Karpas-422 (cell line): Measurements from ENCODE around the gene TAAR9. TPM values are rescaled to one million over a fixed set of nuclear protein-coding genes. Genes with fewer than 3 reads are reported as not detected.
"Not testable (repeated sequence)": the region's sequence is repeated elsewhere in the genome, so short reads cannot be mapped to it uniquely, and the experiment has no call there.

ENCODE experiments used
- DNase-seq: peaks from one replicate; pipeline ENCODE4 v3.0.0-alpha.2; 2015
- H2AFZ ChIP-seq: fragments of 200-600 bp; sonication (generic); 2 replicates; pipeline ENCODE4 v1.6.1; 2014; ENCODE audit warnings: antibody characterized with exemption, low read length, mixed read lengths
- H3K27ac ChIP-seq: fragments of 200-600 bp; sonication (generic); 2 replicates; pipeline ENCODE4 v1.5.1; 2014; ENCODE audit warnings: mild to moderate bottlenecking, low read length, moderate library complexity
- H3K27me3 ChIP-seq: fragments of 200-600 bp; sonication (generic); 2 replicates; pipeline ENCODE4 v1.6.1; 2014; ENCODE audit warnings: low read length, mixed read lengths
- H3K36me3 ChIP-seq: fragments of 200-600 bp; sonication (generic); 2 replicates; pipeline ENCODE4 v1.6.1; 2014; ENCODE audit warnings: low read length, mixed read lengths; ENCODE audit not compliant: insufficient read depth
- H3K4me1 ChIP-seq: fragments of 200-600 bp; sonication (generic); 2 replicates; pipeline ENCODE4 v1.6.1; 2014; ENCODE audit warnings: mild to moderate bottlenecking, low read length, mixed read lengths
- H3K4me2 ChIP-seq: fragments of 200-600 bp; sonication (generic); 2 replicates; pipeline ENCODE4 v1.6.1; 2014; ENCODE audit warnings: low read length, low read depth, mild to moderate bottlenecking; ENCODE audit not compliant: poor library complexity, severe bottlenecking
- H3K4me3 ChIP-seq: fragments of 200-600 bp; sonication (generic); 2 replicates; pipeline ENCODE4 v1.5.1; 2014; ENCODE audit warnings: mild to moderate bottlenecking, antibody characterized with exemption, low read length, mixed read lengths
- H3K79me2 ChIP-seq: fragments of 200-600 bp; sonication (generic); 2 replicates; pipeline ENCODE4 v1.6.1; 2014; ENCODE audit warnings: mild to moderate bottlenecking, low read length, mixed read lengths
- H3K9ac ChIP-seq: fragments of 200-600 bp; sonication (generic); 2 replicates; pipeline ENCODE4 v1.6.0; 2014; ENCODE audit warnings: low read length
- H3K9me2 ChIP-seq: fragments of 200-600 bp; sonication (generic), shearing (Covaris generic); replicated peaks from 2 replicates; pipeline ENCODE4 v1.6.0; 2014; ENCODE audit warnings: mild to moderate bottlenecking, low read length, moderate library complexity; ENCODE audit not compliant: insufficient read depth
- H3K9me3 ChIP-seq: fragments of 300-700, 200-600 bp; sonication (generic); 2 replicates; pipeline ENCODE4 v1.6.1; 2014; ENCODE audit warnings: low read length, mixed read lengths
- H4K20me1 ChIP-seq: fragments of 200-600 bp; sonication (generic); 2 replicates; pipeline ENCODE4 v1.6.1; 2014; ENCODE audit warnings: mild to moderate bottlenecking, antibody characterized with exemption, low read length, low read depth; ENCODE audit not compliant: insufficient read depth
- total RNA-seq: library from RNA; depleted of rRNA; stranded (reverse); fragments of >200 nt; shearing (Covaris generic); gene quantifications from 2 replicates; pipeline ENCODE4 v1.2.3, GENCODE V29; 2014; ENCODE audit warnings: low replicate concordance

TAAR9 gene
- total RNA-seq, 1 experiment from 2014 or later = not detected

DNA sequence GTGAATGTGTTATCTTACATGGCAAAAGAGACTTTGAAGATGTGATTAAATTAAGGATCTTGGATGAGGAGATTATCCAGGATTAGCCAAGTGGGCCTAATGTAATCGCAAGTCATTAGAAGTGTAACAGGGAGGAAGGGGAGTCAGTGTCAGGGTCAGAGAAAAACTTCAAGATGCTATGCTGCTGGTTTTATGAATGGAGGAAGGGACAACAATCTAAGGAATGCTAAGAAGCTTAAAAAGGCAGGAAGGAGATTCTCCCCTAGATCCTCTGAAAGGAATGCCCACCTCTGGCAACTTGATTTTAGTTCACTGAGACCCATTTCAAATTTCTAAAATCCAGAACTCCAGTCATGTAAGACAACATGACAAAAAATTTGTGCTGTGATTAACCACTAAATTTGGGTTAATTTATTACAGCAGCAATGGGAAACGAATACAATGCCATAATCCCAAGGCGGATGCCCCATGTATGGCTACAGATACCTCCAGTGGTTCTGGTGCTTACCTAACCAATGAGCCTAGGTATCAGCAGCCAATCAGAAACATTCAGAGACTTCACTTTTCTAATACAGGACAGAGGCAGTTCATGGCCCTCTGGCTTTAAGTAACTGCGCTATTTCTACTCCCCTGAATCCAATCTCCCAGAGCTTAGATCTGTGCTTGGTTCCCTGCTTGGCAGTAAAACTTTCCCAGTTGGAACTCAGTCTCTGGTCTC lies 10.8 kb downstream of the TAAR9 start:
- H2AFZ ChIP-seq = no peak overlapping the region
- no peaks in the 10 kb centered on the region for H3K4me1 ChIP-seq
- no peaks in the 10 kb centered on the region for H3K27me3 ChIP-seq
- no peaks in the 10 kb centered on the region for H3K9me3 ChIP-seq
- DNase-seq = no peak
- no peak overlapping the region for H3K4me2 ChIP-seq
- H3K79me2 ChIP-seq = no peaks in the 10 kb centered on the region
- H3K9ac ChIP-seq = no peak overlapping the region
- no peaks in the 10 kb centered on the region for H3K9me2 ChIP-seq
- H3K4me3 ChIP-seq = no peak overlapping the region
- H3K36me3 ChIP-seq = no peaks in the 10 kb centered on the region
- no peak overlapping the region for H3K27ac ChIP-seq
- H4K20me1 ChIP-seq = no peaks in the 10 kb centered on the region

DNA sequence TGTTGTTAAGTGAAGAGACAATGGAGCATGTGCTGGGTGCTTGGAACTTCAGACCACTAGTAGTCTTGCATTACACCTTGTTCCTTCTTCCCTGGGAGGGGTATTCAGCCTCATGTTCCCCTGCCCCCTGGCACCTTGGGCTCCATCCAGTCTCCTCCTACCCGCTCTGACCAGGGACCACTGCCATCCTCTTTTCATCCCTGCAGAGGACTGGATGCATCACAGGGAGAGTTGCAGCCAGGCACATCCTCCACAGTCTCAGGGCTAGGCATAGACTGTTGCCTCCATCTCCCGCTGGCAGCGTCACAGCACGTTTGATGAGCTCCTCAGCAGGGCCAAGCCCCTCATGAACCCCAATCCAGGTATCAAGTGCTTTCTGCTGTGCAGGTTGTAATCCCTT lies 13.1 kb downstream of the TAAR9 start:
- no peak overlapping the region for H3K9ac ChIP-seq

DNA sequence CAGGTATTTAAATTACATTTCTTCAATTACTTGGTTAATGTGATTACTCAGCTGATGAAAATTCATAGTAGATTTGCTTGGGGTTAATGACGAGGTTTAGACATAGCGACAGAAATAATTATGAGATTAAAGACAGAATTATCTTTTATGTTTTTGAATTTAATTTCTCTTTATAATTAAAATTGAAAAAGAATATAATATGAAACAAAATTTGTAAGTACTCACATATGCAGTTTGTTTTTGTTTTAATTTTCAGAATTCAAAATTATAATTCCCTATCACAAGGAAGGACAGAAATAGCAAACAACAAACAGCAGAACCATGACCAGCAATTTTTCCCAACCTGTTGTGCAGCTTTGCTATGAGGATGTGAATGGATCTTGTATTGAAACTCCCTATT lies 14.3 kb downstream of the TAAR9 start, which contains the start of gene TAAR8:
Gene TAAR8 (plus strand): TSS at position 301 of the 400 bp plus-strand sequence. CDS start 21 bp downstream, at position 322.
- Histone ChIP-seq H3K79me2 (no peaks in the 10 kb centered on the region), H3K9ac (no peak within 1 kb of the TSS)

More for the DNA sequence above, 13.1 kb downstream of the TAAR9 start:
- no peak overlapping the region for H3K4me3 ChIP-seq
- no peak overlapping the region for H2AFZ ChIP-seq
- H3K79me2 ChIP-seq = no peaks in the 10 kb centered on the region
- no peak for DNase-seq
- no peak overlapping the region for H3K4me2 ChIP-seq
- no peaks in the 10 kb centered on the region for H3K9me2 ChIP-seq
- H3K4me1 ChIP-seq = no peaks in the 10 kb centered on the region
- no peaks in the 10 kb centered on the region for H4K20me1 ChIP-seq
- H3K36me3 ChIP-seq = no peaks in the 10 kb centered on the region
- H3K27ac ChIP-seq = no peak overlapping the region
- H3K27me3 ChIP-seq = no peaks in the 10 kb centered on the region
- no peaks in the 10 kb centered on the region for H3K9me3 ChIP-seq

DNA sequence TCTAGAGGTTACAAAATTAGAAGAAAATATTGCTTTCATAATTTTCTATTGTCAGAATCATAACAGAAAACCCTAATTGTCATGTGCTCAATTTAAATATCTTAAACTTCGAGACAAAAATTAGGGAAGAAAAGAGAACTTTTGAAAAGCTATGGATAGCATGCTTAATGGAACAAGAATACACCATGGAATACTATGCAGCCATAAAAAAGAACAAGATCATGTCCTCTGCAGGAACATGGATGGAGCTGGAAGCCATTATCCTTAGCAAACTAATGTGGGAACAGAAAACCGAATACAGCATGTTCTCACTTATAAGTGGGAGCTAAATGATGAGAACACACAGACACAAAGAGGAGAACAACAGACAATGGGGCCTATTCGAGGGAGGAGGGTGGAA lies 22.0 kb downstream of the TAAR9 start:
- not testable (repeated sequence) for H3K27ac ChIP-seq, H4K20me1 ChIP-seq, H2AFZ ChIP-seq, H3K9ac ChIP-seq, H3K9me3 ChIP-seq, H3K79me2 ChIP-seq, H3K4me3 ChIP-seq, H3K4me2 ChIP-seq, H3K27me3 ChIP-seq, DNase-seq, H3K36me3 ChIP-seq, H3K9me2 ChIP-seq, H3K4me1 ChIP-seq

More for the DNA sequence above, 14.3 kb downstream of the TAAR9 start, which contains the start of gene TAAR8:
- Histone ChIP-seq H4K20me1 (no peaks in the 10 kb centered on the region), H3K27ac (no peak within 1 kb of the TSS), H2AFZ (no peak within 1 kb of the TSS), H3K4me1 (no peaks in the 10 kb centered on the region), H3K9me2 (no peaks in the 10 kb centered on the region), H3K9me3 (no peaks in the 10 kb centered on the region), H3K36me3 (no peaks in the 10 kb centered on the region), H3K27me3 (no peaks in the 10 kb centered on the region), H3K4me2 (no peak within 1 kb of the TSS), H3K4me3 (no peak within 1 kb of the TSS)
- no peak for DNase-seq

DNA sequence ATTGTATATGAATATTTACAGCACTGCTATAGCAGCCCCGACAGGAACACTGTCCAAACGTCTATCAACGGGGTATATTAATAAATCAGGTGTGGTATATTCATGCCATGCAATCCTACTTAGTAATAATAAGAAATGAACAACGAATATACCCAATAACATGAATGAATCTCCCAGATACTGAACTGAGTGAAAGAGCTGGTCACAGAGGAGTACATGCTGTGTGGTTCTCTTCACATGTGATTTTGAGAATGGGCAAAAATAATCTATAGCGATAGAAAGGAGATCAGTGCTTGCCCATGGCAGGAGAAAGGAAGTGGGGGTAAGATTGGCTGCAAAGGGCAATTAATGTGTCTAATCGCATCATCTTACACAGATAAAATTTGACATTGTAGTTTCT lies 28.3 kb downstream of the TAAR9 start:
- H3K9me2 ChIP-seq = no peaks in the 10 kb centered on the region
- H3K36me3 ChIP-seq = no peaks in the 10 kb centered on the region
- no peak overlapping the region for H3K4me3 ChIP-seq
- H3K4me2 ChIP-seq = no peak overlapping the region
- no peaks in the 10 kb centered on the region for H3K79me2 ChIP-seq
- H3K27me3 ChIP-seq = no peaks in the 10 kb centered on the region
- H3K9me3 ChIP-seq = no peaks in the 10 kb centered on the region
- H3K9ac ChIP-seq = no peak overlapping the region
- H3K27ac ChIP-seq = no peak overlapping the region
- H4K20me1 ChIP-seq = no peaks in the 10 kb centered on the region
- H3K4me1 ChIP-seq = no peaks in the 10 kb centered on the region
- DNase-seq = no peak
- H2AFZ ChIP-seq = no peak overlapping the region

DNA sequence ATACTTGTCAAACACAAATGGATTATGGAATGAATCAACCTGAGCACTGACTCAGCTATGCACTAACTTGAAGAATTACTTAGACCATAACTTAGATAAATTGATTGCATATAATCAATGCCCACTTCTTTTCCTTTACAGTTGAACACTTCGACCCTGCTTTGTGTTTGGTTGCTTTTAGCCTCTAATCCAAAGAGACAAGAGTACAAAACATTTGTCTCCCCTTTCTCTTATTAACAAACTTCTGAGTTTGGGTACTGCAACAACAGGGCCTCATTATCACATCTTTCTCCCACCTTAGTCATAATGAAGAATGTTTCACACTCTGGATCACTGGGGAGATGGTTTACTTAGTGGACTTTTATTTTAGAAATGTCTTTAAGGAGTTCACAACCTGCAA lies 29.5 kb downstream of the TAAR9 start:
- H3K9me2 ChIP-seq = no peaks in the 10 kb centered on the region
- no peaks in the 10 kb centered on the region for H3K9me3 ChIP-seq
- H3K4me2 ChIP-seq = no peak overlapping the region
- H3K27me3 ChIP-seq = no peaks in the 10 kb centered on the region
- no peaks in the 10 kb centered on the region for H3K36me3 ChIP-seq
- no peak overlapping the region for H3K27ac ChIP-seq
- H3K79me2 ChIP-seq = no peaks in the 10 kb centered on the region
- DNase-seq = no peak
- H3K4me3 ChIP-seq = no peak overlapping the region
- no peak overlapping the region for H3K9ac ChIP-seq
- H2AFZ ChIP-seq = no peak overlapping the region
- H3K4me1 ChIP-seq = no peaks in the 10 kb centered on the region
- no peaks in the 10 kb centered on the region for H4K20me1 ChIP-seq

DNA sequence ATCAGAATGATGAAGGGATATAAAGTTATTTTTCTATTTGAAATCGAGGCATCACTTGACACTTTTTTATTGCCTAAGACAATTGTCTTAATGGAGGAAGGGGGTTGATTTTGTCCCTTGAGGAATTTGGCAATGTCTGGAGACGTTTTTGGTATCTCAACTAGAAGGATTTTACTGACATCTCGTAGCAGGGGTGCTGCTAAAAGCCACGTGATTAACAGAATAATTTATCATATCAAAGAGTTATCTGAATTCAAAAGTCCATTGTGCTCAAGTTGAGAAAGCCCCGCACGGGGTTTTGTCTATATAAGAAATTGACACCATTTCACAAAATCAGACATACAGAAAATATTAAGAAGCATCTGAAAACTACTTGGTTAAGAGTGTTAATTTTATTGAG lies 30.5 kb downstream of the TAAR9 start:
- Histone ChIP-seq H3K9me2 (no peaks in the 10 kb centered on the region), H3K79me2 (no peaks in the 10 kb centered on the region), H3K4me1 (no peaks in the 10 kb centered on the region), H3K27me3 (no peaks in the 10 kb centered on the region), H4K20me1 (no peaks in the 10 kb centered on the region), H2AFZ (no peak overlapping the region), H3K9ac (no peak overlapping the region), H3K36me3 (no peaks in the 10 kb centered on the region), H3K4me3 (no peak overlapping the region), H3K4me2 (no peak overlapping the region), H3K27ac (no peak overlapping the region), H3K9me3 (no peaks in the 10 kb centered on the region)
- no peak for DNase-seq

DNA sequence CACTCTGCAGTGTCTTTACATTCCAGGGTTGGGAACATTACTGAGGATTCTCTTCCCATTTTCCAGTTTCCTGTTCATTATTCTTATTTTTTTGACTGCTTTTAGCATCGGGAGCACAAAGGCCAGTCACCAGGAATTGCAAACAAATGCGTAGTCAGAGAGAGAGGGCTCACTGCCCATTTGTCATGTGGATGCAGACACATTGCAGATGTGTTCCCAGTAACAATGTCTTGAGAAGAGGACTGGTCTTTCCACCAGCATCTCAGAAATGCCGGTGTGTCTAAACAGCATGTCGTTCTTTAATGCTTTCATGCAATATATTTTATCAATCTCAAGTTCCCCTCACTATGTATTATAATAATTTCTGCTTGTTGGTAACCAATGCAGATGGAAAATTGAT lies 31.1 kb downstream of the TAAR9 start:
- DNase-seq = no peak

More for the DNA sequence above, 31.1 kb downstream of the TAAR9 start:
- Histone ChIP-seq H3K4me2 (no peak overlapping the region), H3K27me3 (no peaks in the 10 kb centered on the region), H3K9ac (no peak overlapping the region), H4K20me1 (no peaks in the 10 kb centered on the region), H3K79me2 (no peaks in the 10 kb centered on the region), H3K9me3 (no peaks in the 10 kb centered on the region), H3K9me2 (no peaks in the 10 kb centered on the region), H3K4me3 (no peak overlapping the region), H3K4me1 (no peaks in the 10 kb centered on the region), H3K36me3 (no peaks in the 10 kb centered on the region), H3K27ac (no peak overlapping the region), H2AFZ (no peak overlapping the region)
